Neural cell (in vitro differentiated cells): Measurements from ENCODE around the gene GRN. TPM values are rescaled to one million over a fixed set of nuclear protein-coding genes. Genes with fewer than 3 reads are reported as not detected.

Experiments used
- H2AFZ ChIP-seq: fragments of 200-600, 300-800 bp; sonication (generic), shearing (Covaris generic); 2 replicates; pipeline ENCODE4 v1.6.0; 2014; ENCODE audit warnings: low read depth, mild to moderate bottlenecking, antibody characterized with exemption, low read length, moderate library complexity
- H3F3A ChIP-seq: fragments of 200-600 bp; shearing (Covaris generic); 2 replicates; pipeline ENCODE4 v1.6.1; 2016; ENCODE audit warnings: mild to moderate bottlenecking, moderate library complexity, mixed read lengths, antibody characterized with exemption, low read length; ENCODE audit not compliant: insufficient read depth, poor library complexity, severe bottlenecking
- H3K27ac ChIP-seq: fragments of 200-600, 300-800 bp; sonication (generic), shearing (Covaris generic); 2 replicates; pipeline ENCODE4 v1.5.1; 2014; ENCODE audit warnings: mild to moderate bottlenecking, low read length, moderate library complexity
- H3K27me3 ChIP-seq: fragments of 300-800, 200-600 bp; sonication (generic), shearing (Covaris generic); 2 replicates; pipeline ENCODE4 v1.6.0; 2014; ENCODE audit warnings: mild to moderate bottlenecking, low read depth, low read length, moderate library complexity; ENCODE audit not compliant: insufficient read depth
- H3K36me3 ChIP-seq: fragments of 300-800, 200-600 bp; sonication (generic), shearing (Covaris generic); 2 replicates; pipeline ENCODE4 v1.5.1; 2014; ENCODE audit warnings: mild to moderate bottlenecking, antibody characterized with exemption, low read length, moderate library complexity; ENCODE audit not compliant: insufficient read depth
- H3K4me2 ChIP-seq: fragments of 300-800, 200-600 bp; sonication (generic), shearing (Covaris generic); 2 replicates; pipeline ENCODE4 v1.6.0; 2014; ENCODE audit warnings: mild to moderate bottlenecking, low read length
- H3K4me3 ChIP-seq: fragments of 300-800, 200-600 bp; sonication (generic), shearing (Covaris generic); 2 replicates; pipeline ENCODE4 v1.5.1; 2014; ENCODE audit warnings: mild to moderate bottlenecking, low read length, moderate library complexity
- H3K79me2 ChIP-seq: fragments of 200-600 bp; shearing (Covaris generic); replicated peaks from 2 replicates; pipeline ENCODE4 v1.6.0; 2014; ENCODE audit warnings: mild to moderate bottlenecking, low read length, moderate library complexity; ENCODE audit not compliant: insufficient read depth
- H3K9ac ChIP-seq: fragments of 300-800, 200-600 bp; sonication (generic), shearing (Covaris generic); 2 replicates; pipeline ENCODE4 v1.6.1; 2016; ENCODE audit warnings: mild to moderate bottlenecking, low read length, mixed read lengths
- H3K9me2 ChIP-seq: fragments of 200-600 bp; shearing (Covaris generic); 2 replicates; pipeline ENCODE4 v1.6.1; 2016; ENCODE audit warnings: mild to moderate bottlenecking, low read length, mixed read lengths; ENCODE audit not compliant: insufficient read depth
- H3K9me3 ChIP-seq: fragments of 200-600, 300-800 bp; sonication (generic), shearing (Covaris generic); 2 replicates; pipeline ENCODE4 v1.6.1; 2016; ENCODE audit warnings: mild to moderate bottlenecking, mixed run types, low read length, moderate library complexity, mixed read lengths
- H4K20me1 ChIP-seq: fragments of 200-600 bp; shearing (Covaris generic); 2 replicates; pipeline ENCODE4 v1.6.1; 2016; ENCODE audit warnings: mild to moderate bottlenecking, mixed run types; ENCODE audit not compliant: insufficient read depth
- CTCF ChIP-seq: fragments of 450-650 bp; IDR thresholded peaks from 2 replicates; pipeline ENCODE4 v1.5.1; 2014; ENCODE audit warnings: antibody characterized with exemption, mild to moderate bottlenecking, moderate library complexity; ENCODE audit not compliant: poor library complexity, severe bottlenecking
- EP300 ChIP-seq: fragments of 450-650 bp; conservative IDR thresholded peaks from 2 replicates; pipeline ENCODE4 v1.6.1; 2014; ENCODE audit warnings: antibody characterized with exemption, mild to moderate bottlenecking, moderate library complexity; ENCODE audit not compliant: poor library complexity, severe bottlenecking
- EZH2 ChIP-seq: fragments of 200-600, 300-800 bp; shearing (Covaris generic), sonication (generic); IDR thresholded peaks from 2 replicates; pipeline ENCODE4 v1.6.1; 2014; ENCODE audit warnings: antibody characterized with exemption, low read length, borderline replicate concordance, mild to moderate bottlenecking; ENCODE audit not compliant: insufficient read depth, poor library complexity, severe bottlenecking
- MXI1 ChIP-seq: fragments of 450-650 bp; conservative IDR thresholded peaks from 2 replicates; pipeline ENCODE4 v1.6.1; 2014; ENCODE audit warnings: antibody characterized with exemption, mild to moderate bottlenecking; ENCODE audit not compliant: poor library complexity, severe bottlenecking
- POLR2AphosphoS5 ChIP-seq: IDR thresholded peaks from 2 replicates; pipeline ENCODE4 v1.6.1; 2012
- RAD21 ChIP-seq: fragments of 450-650 bp; conservative IDR thresholded peaks from 2 replicates; pipeline ENCODE4 v1.6.1; 2014; ENCODE audit warnings: antibody characterized with exemption, mild to moderate bottlenecking, moderate library complexity
- REST ChIP-seq: IDR thresholded peaks from 2 replicates; pipeline ENCODE4 v1.6.1; 2012; ENCODE audit warnings: borderline replicate concordance
- SMC3 ChIP-seq: fragments of 450-650 bp; conservative IDR thresholded peaks from 2 replicates; pipeline ENCODE4 v1.6.1; 2014; ENCODE audit warnings: antibody characterized with exemption, mild to moderate bottlenecking, moderate library complexity; ENCODE audit not compliant: poor library complexity
- TAF1 ChIP-seq: IDR thresholded peaks from 2 replicates; pipeline ENCODE4 v1.6.1; 2012; ENCODE audit warnings: low read depth
- polyA plus RNA-seq: library from polyadenylated mRNA; depleted of rRNA; stranded (reverse); fragments of >200 nt; gene quantifications from 2 replicates; pipeline ENCODE4 v1.2.3, GENCODE V29; 2014

The GRN gene
- polyA plus RNA-seq, 1 donor from 2014 or later, result 21.8 TPM

- Histone ChIP-seq H3K9ac (no peak overlapping the region), H3K9me2 (no peaks in the 10 kb centered on the region), H3K36me3 (no peaks in the 10 kb centered on the region), H3K4me3 (peak overlapping the region; percentile 96), H3K79me2 (peaks cover 30% of the 10 kb centered on the region), H4K20me1 (peaks cover 6% of the 10 kb centered on the region), H3F3A (no peaks in the 10 kb centered on the region), H2AFZ (no peak overlapping the region), H3K9me3 (no peaks in the 10 kb centered on the region), H3K27ac (no peak overlapping the region), H3K27me3 (peaks cover 18% of the 10 kb centered on the region), H3K4me2 (no peak overlapping the region)
- TF ChIP-seq EZH2, result no peak
- TF ChIP-seq TAF1, result no peak
- no peak for TF ChIP-seq CTCF
- TF ChIP-seq MXI1, result no peak
- no peak for TF ChIP-seq EP300
- TF ChIP-seq REST, result no peak
- TF ChIP-seq POLR2AphosphoS5, result no peak
- TF ChIP-seq RAD21, result no peak
- TF ChIP-seq SMC3, result no peak
Observed at GRCh38 chr17:44311562-44312181, 33.4 kb upstream of the GRN start.

DNA sequence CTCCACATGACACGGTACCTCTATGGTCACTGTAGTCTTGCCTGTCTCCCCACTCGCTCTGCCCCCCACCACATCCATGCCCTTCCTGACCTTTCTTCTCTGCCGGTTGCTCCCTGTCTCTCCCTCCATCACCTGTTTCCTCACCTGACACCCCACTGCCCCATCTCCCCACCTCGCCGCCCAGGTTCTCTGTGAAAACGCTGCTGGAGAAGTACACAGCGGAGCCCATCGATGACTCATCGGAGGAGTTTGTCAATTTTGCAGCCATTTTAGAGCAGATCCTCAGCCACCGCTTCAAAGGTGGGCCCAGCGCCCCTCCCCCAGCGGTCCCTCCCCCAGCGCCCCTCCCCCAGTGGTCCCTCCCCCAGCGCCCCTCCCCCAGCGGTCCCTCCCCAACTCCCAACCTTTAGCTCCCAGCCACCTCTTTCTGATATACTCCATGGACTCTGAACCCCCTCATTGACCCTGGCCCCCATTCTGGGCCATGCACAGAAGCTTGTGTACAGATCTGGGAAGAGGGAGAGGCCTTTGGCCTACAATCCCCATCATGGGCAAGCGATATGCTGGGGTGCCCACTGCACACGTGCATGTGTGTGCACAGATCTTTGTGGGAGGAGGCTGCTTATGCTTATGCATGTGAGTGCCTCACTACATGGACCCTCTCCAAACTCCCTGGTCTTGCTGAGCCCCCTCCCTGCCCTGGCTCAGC lies 32.6 kb upstream of the GRN start:
- peaks cover 4% of the 10 kb centered on the region for H3K36me3 ChIP-seq
- peaks cover 6% of the 10 kb centered on the region for H4K20me1 ChIP-seq
- no peaks in the 10 kb centered on the region for H3K9me3 ChIP-seq
- H3F3A ChIP-seq, result no peaks in the 10 kb centered on the region
- H3K4me2 ChIP-seq, result no peak overlapping the region
- no peak overlapping the region for H3K9ac ChIP-seq
- H3K27me3 ChIP-seq, result peaks cover 18% of the 10 kb centered on the region
- H3K4me3 ChIP-seq, result peak overlapping the region; percentile 96
- peaks cover 30% of the 10 kb centered on the region for H3K79me2 ChIP-seq
- H2AFZ ChIP-seq, result no peak overlapping the region
- H3K27ac ChIP-seq, result no peak overlapping the region
- no peaks in the 10 kb centered on the region for H3K9me2 ChIP-seq
- TF ChIP-seq SMC3 (no peak), EZH2 (no peak), MXI1 (no peak), TAF1 (no peak), POLR2AphosphoS5 (no peak), CTCF (no peak), REST (no peak)
